ENCODE measurements around the gene ALKBH4.
"Not testable (repeated sequence)": the region's sequence is repeated elsewhere in the genome, so short reads cannot be mapped to it uniquely, and the experiment has no call there.

The ALKBH4 gene

DNA sequence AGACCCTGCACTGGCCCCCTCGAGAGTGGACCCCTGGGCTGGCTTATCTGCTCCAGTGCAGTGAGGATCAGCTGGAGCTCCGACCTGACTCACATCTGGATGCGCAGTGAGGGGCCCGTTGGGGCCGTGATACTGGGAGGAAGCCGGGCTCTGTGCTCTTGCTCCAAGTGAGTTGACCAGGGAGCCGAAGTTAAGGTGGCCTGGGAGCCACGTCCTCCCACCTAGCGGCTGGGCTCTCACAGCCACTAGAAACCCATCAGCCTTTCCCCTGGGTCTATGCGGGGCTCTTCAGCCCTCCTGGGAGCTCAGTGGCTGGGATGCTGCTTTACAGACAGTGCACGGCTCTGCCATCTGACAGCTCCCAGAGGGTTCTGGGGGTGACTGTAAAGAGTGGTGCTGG is 9.1 kb downstream of the ALKBH4 start:
- in situ Hi-C loops (cut with MboI; ENCODE audit: low sequenced_read_pairs), result no loop called here

GRCh38 chr7:102454932-102455331 is 9.7 kb downstream of the ALKBH4 start:
- in situ Hi-C loops (cut with MboI; ENCODE audit: low sequenced_read_pairs), result not testable (repeated sequence)

DNA sequence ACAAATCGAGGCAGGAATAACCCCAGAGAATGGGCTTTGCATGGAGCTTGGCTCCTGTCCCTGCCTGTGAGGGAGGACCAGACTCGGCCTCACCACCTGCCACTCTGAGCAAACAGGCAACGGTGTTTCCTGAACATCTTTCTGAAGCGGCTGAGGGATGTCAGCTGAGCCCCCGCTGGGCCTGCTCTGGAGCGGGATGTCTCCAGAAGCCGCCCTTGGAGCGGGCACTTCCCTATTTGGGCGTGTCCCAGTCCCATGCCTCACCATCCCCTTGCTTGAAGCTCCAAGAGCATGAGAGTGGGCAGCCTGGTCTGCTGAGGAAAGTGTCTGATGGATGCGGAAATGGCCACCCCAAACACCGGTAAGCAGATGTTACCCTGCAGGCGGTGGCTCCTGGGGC is 10.2 kb downstream of the ALKBH4 start:
- in situ Hi-C loops (cut with MboI; ENCODE audit: low sequenced_read_pairs), result no loop called here

DNA sequence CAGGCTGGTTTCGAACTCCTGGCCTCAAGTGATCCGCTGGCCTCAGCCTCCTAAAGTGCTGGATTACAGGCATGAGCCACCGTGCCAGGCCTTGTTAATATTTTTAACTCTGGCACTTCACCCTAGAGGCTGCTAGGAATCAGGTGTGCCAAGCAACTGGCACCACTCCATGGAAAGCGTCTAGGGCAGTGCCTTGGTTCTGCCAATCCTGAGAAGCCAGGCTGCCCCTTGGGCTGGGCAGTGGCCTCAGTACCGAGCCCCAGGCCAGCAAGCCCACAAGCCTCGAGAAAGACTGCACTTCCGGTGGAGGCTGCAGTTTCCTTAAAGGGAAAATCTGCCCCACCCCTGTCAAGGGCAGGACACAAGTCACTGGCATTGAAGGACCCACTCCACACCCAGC is 11.3 kb downstream of the ALKBH4 start:
- in situ Hi-C loops (cut with MboI; ENCODE audit: low sequenced_read_pairs), result no loop called here

DNA sequence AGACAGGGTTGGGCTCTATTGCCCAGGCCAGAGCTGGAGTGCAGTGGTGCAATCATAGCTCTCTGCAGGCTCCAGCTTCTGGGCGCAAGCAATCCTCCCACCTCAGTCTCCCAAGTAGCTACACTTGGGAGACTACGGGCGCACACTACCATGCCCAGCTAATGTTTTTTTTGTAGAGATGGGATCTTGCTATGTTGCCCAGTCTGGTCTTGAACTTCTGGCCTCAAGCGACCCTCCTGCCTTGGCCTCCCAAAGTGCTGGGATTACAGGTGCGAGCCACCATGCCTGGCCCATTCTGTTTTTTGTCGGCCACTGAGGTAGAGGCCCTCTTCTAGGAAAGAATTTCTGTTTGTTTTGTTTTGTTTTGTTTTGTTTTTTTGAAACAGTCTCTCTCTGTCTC is 12.2 kb downstream of the ALKBH4 start:
- in situ Hi-C loops (cut with MboI; ENCODE audit: low sequenced_read_pairs), result no loop called here

DNA sequence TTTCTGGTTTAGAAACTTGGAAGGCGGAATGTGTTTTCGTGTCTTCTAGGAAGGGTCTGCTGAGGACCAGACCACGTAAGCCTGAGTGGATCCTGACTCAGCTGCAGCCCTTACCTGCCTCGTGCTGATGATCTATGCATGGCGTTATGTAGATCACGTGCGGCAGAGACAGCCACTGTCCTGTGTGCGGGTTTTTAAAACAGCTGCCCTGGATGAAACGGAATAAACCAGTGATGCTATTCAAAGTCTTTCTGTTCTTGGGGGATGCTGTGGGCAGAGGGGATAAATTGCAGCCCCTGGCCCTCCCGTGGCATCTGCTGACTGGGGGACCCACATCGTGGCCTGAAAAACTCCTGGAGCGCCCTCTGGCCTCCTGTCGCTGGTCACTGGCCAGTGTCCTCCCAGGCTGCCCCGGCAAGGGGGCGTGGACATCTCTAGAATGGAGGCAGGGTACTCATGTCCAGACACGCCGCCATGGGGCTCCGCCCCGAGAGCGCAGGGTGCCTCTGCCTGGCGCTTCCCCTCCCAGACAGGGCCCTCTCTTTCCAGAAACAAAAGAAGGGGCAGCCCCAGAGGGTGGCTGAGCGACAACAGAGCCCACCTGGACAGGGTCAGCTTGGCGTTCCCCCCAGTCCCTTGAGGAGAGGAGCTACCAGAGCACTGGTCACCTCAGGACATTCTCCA is 13.2 kb downstream of the ALKBH4 start:
- in situ Hi-C loops (cut with MboI; ENCODE audit: low sequenced_read_pairs), result no loop called here

DNA sequence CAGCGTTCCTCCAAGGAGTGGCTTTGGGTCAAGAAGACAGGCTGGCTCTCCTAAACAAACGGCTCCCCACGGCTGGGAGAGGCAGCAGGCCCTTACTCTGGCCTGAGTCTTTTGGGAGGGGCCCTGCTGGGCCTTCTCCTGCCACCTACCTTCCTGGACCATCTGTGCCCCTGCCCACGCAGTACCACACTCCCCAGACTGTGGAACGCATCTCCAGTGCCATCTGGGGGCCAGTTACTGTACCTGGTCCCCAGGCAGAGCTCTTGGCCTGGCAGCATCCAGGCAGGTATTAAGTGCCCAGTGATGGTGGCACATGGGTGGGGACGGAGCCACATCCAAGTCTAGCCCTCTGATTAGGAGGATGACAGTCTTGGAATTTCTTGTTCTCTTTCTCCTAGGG is 14.4 kb downstream of the ALKBH4 start:
- in situ Hi-C loops (cut with MboI; ENCODE audit: low sequenced_read_pairs), result no loop called here

DNA sequence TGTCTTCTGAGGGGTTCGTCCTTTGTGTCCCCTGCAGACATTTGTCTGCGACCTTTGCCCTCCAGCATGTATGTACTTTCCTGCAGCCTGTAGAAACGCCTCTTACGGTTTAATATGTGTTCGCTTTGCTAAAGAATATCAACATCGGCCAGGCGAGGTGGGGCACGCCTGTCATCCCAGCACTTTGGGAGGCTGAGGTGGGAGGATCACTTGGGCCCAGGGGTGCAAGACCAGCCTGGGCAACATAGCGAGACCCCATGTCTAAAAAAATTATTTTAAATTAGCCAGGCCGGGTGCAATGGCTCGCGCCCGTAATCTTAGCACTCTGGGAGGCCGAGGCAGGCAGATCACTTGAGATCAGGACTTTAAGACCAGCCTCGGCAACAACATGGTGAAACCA is 15.5 kb downstream of the ALKBH4 start:
- in situ Hi-C loops (cut with MboI; ENCODE audit: low sequenced_read_pairs), result no loop called here

DNA sequence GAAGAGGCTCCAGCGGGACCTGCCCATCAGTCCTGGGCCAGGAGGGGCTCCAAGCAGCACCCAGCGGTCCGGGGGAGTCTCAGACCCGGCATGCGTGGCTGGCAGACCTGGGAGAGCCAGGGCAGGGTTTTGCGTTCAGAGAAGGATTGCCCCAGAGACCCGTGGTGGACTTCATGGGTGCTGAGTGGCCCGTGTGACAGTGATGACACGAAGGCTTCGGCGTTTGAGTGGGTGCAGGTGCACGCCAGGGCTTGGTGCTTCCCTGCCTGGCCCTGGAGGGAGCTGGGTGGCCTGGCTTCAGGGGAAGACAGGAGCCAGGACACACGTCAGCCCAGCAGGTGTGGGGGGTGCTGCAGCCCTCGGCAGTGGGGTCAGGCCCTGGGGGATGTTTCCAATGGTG is 17.4 kb downstream of the ALKBH4 start:
- in situ Hi-C loops (cut with MboI; ENCODE audit: low sequenced_read_pairs), result no loop called here

GRCh38 chr7:102446387-102447156 is 18.1 kb downstream of the ALKBH4 start:
- in situ Hi-C loops (cut with MboI; ENCODE audit: low sequenced_read_pairs), result no loop called here

DNA sequence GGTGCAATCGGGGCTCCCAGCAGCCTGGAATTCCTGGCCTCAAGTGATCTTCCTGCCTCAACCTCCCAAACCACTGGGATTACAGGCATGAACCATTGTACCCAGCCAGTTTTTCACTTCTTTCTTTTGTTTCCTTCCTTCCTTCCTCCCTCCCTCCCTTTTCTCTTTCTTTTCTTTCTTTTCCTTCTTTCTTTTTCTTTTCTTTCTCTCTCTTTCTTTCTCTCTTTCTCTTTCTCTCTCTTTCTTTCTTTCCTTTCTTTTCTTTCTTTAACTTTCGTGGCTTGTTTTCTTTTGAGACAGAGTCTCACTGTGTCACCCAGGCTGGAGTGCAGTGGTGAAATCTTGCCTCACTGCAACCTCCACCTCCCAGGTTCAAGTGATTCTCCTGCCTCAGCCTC is 19.0 kb downstream of the ALKBH4 start:
- in situ Hi-C loops (cut with MboI; ENCODE audit: low sequenced_read_pairs), result no loop called here

DNA sequence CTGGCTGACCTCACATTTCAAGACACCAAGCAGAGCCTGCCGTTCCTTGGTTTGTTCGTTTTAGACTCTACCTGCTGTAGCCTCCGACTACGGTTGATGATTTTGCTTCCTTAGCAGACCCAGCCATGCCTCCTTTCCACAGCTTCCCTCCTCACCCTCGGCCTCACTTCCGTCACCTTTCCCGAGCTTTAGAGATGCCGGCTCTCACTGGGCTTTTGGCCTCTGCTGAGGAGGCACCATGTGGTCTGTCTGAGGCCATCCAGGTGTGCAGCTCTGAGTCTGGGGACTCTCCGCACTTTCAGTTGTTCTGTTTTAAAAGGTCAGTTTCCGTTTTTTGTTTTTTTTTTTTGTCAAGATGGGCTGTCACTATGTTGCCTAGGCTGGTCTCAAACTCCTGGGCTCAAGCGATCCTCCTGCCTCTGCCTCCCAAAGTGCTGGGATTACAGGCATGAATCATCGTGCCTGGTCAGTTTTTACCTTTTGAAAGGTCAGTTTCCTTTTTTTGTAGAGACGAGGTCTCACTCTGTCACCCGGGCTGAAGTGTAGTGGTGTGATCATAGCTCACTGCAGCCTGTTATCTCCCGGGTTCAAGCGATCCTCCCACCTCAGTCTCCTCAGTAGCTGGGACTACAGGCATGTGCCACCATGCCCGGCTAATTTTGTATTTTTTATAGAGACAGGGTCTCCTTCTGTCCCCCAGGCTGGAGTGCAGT is 19.5 kb downstream of the ALKBH4 start:
- in situ Hi-C loops (cut with MboI; ENCODE audit: low sequenced_read_pairs), result no loop called here

GRCh38 chr7:102439963-102440795 is 24.5 kb downstream of the ALKBH4 start:
- in situ Hi-C loops (cut with MboI; ENCODE audit: low sequenced_read_pairs), result no loop called here

DNA sequence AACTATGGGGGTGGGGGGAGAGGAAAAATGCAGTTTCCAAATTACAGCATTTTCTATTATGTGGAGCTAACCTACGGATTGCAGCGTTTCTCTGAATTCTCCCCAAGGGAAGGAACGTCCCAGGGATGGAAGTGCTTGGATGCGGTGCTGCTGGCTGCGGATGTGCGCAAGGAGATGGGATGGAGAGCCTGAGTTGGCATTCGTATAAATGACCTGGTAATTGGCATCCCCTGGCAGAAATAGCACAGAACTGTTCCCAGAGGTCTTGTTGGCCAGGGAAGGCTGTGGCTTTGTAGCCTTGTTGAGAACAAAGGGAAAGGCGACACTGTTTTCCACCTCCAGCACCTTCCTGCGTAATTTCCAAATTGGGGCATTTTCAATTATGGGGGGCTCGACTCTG is 28.5 kb downstream of the ALKBH4 start:
- in situ Hi-C loops (cut with MboI; ENCODE audit: low sequenced_read_pairs), result no loop called here

GRCh38 chr7:102434039-102434486 is 30.6 kb downstream of the ALKBH4 start:
- in situ Hi-C loops (cut with MboI; ENCODE audit: low sequenced_read_pairs), result no loop called here

- in situ Hi-C loops (cut with MboI; ENCODE audit: low sequenced_read_pairs), result no loop called here
Observed at GRCh38 chr7:102433219-102434038, 31.2 kb downstream of the ALKBH4 start, which contains the start of gene ORAI2. ORAI2 (plus strand) TSS chr7:102433575; CDS start chr7:102438957, 5,382 bp downstream.

DNA sequence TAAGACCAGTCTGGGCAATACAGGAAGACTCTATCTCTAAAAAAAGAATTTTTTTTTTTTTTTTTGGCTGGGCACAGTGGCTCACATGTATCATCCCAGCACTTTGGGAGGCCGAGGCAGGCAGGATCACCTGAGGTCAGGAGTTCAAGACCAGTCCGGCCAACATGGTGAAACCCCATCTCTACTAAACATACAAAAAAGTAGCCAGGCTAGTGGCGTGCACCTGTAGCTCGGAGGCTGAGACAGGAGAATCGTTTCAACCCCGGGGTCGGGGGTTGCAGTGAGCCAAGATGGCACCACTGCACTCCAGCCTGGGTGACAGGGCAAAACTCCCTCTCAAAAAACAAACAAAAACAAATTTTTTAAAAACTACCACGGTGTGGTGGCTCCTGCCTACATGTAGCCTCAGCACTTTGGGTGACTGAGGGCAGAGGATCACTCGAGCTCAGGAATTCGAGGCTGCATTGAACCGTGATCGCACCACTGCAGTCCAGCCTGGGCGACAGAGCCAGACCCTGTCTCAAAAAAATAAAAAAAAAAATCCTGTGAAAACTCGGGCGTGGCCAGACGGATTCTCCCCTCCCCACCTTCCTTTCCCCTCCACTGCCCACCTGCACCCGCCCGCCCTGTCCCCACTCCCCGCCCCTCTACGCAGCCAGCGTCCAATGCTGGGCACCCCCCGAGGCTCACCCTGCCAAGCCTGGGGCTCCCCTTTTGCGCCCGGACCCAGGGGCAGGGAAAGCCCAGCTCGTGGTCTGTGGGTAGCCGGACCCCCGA is 32.0 kb downstream of the ALKBH4 start:
- in situ Hi-C loops (cut with MboI; ENCODE audit: low sequenced_read_pairs), result no loop called here

- in situ Hi-C loops (cut with MboI; ENCODE audit: low sequenced_read_pairs), result no loop called here
Observed at GRCh38 chr7:102431617-102432298, 32.9 kb downstream of the ALKBH4 start.

Measured in HL-60/S4 (cell line).